Diencephalon (tissue), 1 donor: Measurements from ENCODE around the gene ZNF750. TPM values are rescaled to one million over a fixed set of nuclear protein-coding genes. Genes with fewer than 3 reads are reported as not detected.

Source experiments
- total RNA-seq: library from RNA; depleted of rRNA; stranded (reverse); fragments of >200 nt; gene quantifications from one replicate; pipeline ENCODE4 v1.2.3, GENCODE V29; 2014

The ZNF750 gene
- not detected for total RNA-seq

DNA sequence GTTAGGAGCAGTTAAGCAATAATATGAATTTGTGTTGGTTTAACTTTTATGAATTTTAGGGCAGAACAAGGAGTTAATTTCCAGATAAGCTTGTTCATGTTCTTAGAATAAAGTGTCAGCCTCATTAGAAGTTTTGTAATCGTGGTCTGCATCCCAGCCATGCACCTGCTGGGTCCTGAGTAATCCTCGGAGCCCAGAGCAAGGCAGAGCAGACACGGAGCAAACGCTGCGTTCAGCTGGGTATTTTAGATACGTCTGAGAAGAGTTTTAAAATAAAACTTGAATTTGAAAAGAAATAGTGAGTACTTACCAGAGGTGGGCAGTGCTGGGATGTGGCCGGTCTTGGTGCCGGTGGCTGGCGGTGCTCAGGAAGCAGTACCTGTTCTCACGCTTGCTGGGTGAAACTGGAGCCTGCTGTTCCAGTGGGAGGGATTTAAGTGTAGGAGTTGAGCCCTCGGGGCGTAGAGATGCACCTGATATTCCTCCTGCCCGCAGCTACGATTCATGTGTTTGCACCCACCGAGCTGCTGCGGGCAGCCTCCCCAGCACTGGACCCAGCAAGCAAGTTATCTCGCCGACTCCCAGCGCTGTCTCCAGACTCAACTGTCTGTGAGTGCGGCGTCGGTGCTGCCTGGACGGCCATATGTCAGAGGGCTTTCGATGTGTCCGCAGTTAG is at the start of gene ZNF750:
TSS of gene ZNF750 (minus strand) at position 406 of the 676 bp plus-strand sequence. CDS start 7,568 bp downstream, outside the sequence.

Other genes with a start within 250 kb of the ZNF750 start
- gene WDR45B, start 191.6 kb downstream of the ZNF750 start, total RNA-seq = 69.2 TPM
- 15.2 TPM for gene RAB40B, start 141.3 kb downstream of the ZNF750 start, total RNA-seq
- 20.3 TPM for gene FN3KRP, start 123.3 kb downstream of the ZNF750 start, total RNA-seq
- gene FN3K, start 104.4 kb downstream of the ZNF750 start, total RNA-seq = 13.6 TPM
- 63.7 TPM for gene TBCD, start 88.0 kb downstream of the ZNF750 start, total RNA-seq
- gene METRNL, start 239.6 kb upstream of the ZNF750 start, total RNA-seq = 18.2 TPM